K562 (cell line): ENCODE results near the gene SDCCAG8. TPM values are rescaled to one million over a fixed set of nuclear protein-coding genes. Genes with fewer than 3 reads are reported as not detected.

Experiments
- ARNT ChIP-seq, 2 experiments: fragments of 450-650 bp; IDR thresholded peaks; 2 replicates each; pipeline ENCODE4 v1.6.1; 2016; ENCODE audit warnings: mild to moderate bottlenecking in 1 of 2
- ATF7 ChIP-seq: fragments of 450-650 bp; IDR thresholded peaks from 2 replicates; pipeline ENCODE4 v1.7.1; 2014; ENCODE audit warnings: mild to moderate bottlenecking, moderate library complexity
- BACH1 ChIP-seq: fragments of 200-800 bp; sonication (Bioruptor generic); IDR thresholded peaks from 2 replicates; pipeline ENCODE4 v1.6.1; 2016; ENCODE audit warnings: missing genetic modification characterization, missing compliant biosample characterization
- BRD4 ChIP-seq: fragments of 200-600 bp; sonication (generic); IDR thresholded peaks from 2 replicates; pipeline ENCODE4 v1.6.1; 2017; ENCODE audit warnings: inconsistent platforms
- CAMTA2 ChIP-seq: fragments of 250-450 bp; sonication (Bioruptor Pico); conservative IDR thresholded peaks from 2 replicates; pipeline ENCODE4 v1.5.1; 2022
- HSF4 ChIP-seq: fragments of 250-450 bp; sonication (Bioruptor Pico); IDR thresholded peaks from 2 replicates; pipeline ENCODE4 v2.1.2; 2022; ENCODE audit warnings: mild to moderate bottlenecking, moderate library complexity, borderline replicate concordance
- JUN ChIP-seq, 2 experiments: sonication (generic) in 1 of 2; formaldehyde crosslinking in 1 of 2; IDR thresholded peaks; 2 replicates each; pipeline versions ENCODE4 v1.6.1 to v1.8.0; 2012 to 2022; ENCODE audit warnings: borderline replicate concordance in 2 of 2, mild to moderate bottlenecking in 2 of 2, improper control_type of control experiment in 1 of 2, low read depth in 1 of 2, low read length in 1 of 2, missing genetic modification reagents in 1 of 2
- NEUROD1 ChIP-seq: fragments of 150-350 bp; IDR thresholded peaks from 2 replicates; pipeline ENCODE4 v1.6.1; 2014; ENCODE audit warnings: borderline replicate concordance, low read length, low read depth; ENCODE audit not compliant: partially characterized antibody
- PTTG1 ChIP-seq: fragments of 450-650 bp; IDR thresholded peaks from 2 replicates; pipeline ENCODE4 v1.6.1; 2016; ENCODE audit warnings: low read depth, mild to moderate bottlenecking, missing genetic modification characterization, missing compliant biosample characterization
- RBM25 ChIP-seq: fragments of 200-400 bp; formaldehyde crosslinking; IDR thresholded peaks from 2 replicates; pipeline ENCODE4 v1.6.1; 2018; ENCODE audit warnings: low read length, low read depth, moderate library complexity; ENCODE audit not compliant: severe bottlenecking
- SUPT5H ChIP-seq: fragments of 450-650 bp; IDR thresholded peaks from 2 replicates; pipeline ENCODE4 v1.6.1; 2016
- TAF9B ChIP-seq: fragments of 450-650 bp; IDR thresholded peaks from 2 replicates; pipeline ENCODE4 v1.6.1; 2018; ENCODE audit warnings: mild to moderate bottlenecking; ENCODE audit not compliant: partially characterized antibody
- U2AF2 ChIP-seq: fragments of 200-400 bp; formaldehyde crosslinking; optimal IDR thresholded peaks from 2 replicates; pipeline ENCODE3; 2017; ENCODE audit warnings: low read depth, mild to moderate bottlenecking, low read length
- ZEB2 ChIP-seq: fragments of 450-650 bp; IDR thresholded peaks from 2 replicates; pipeline ENCODE4 v1.6.1; 2016
- ZNF174 ChIP-seq: fragments of 250-450 bp; sonication (Bioruptor Pico); IDR thresholded peaks from 2 replicates; pipeline ENCODE4 v1.4.0; 2020; ENCODE audit warnings: mild to moderate bottlenecking
- ZNF75A ChIP-seq: fragments of 450-650 bp; formaldehyde crosslinking; IDR thresholded peaks from 2 replicates; pipeline ENCODE4 v1.4.0; 2020; ENCODE audit warnings: mild to moderate bottlenecking
- ZNF778 ChIP-seq: fragments of 450-650 bp; formaldehyde crosslinking; IDR thresholded peaks from 2 replicates; pipeline ENCODE4 v1.4.0; 2020; ENCODE audit warnings: mild to moderate bottlenecking, moderate library complexity
- ZNF830 ChIP-seq: fragments of 250-450 bp; sonication (Bioruptor Pico); IDR thresholded peaks from 2 replicates; pipeline ENCODE4 v1.5.0; 2021; ENCODE audit warnings: mild to moderate bottlenecking
- polyA plus RNA-seq, 8 experiments: library from polyadenylated mRNA; depleted of rRNA in 4 of 8; stranded (reverse) in 5 of 8; unstranded in 3 of 8; fragments of >200 nt; fragmentation: Nextera tagmentation in 2 of 8; fragmentation: Illumina TruSeq in 1 of 8; extraction: Ambion mirVana in 2 of 8; extraction: Trizol in 1 of 8; gene quantifications; 2 replicates each; pipeline versions ENCODE4 v1.2.1 to v1.2.3, GENCODE V29; 2011 to 2014; ENCODE audit warnings: inconsistent platforms in 1 of 8, missing spikeins in 1 of 8
- total RNA-seq, 7 experiments: library from RNA; depleted of rRNA in 6 of 7; stranded (reverse); fragments of >200 nt in 6 of 7; fragmentation: Illumina TruSeq in 2 of 7; extraction: Trizol in 2 of 7; gene quantifications; 2 replicates each; pipeline versions ENCODE4 v1.2.1 to v1.2.3, GENCODE V29; 2011 to 2021; ENCODE audit warnings: low replicate concordance in 1 of 7
- TF ChIP-seq, protein P1 (sequence below): fragments of 250-450 bp; sonication (Bioruptor Pico); IDR thresholded peaks from 2 replicates; pipeline ENCODE4 v1.9.0; 2021; ENCODE audit warnings: mild to moderate bottlenecking
- TF ChIP-seq, protein P2 (sequence below), 2 experiments: fragments of 450-650 bp in 1 of 2; sonication (generic) in 1 of 2; formaldehyde crosslinking in 1 of 2; IDR thresholded peaks in 1 of 2; conservative IDR thresholded peaks in 1 of 2; 2 replicates each; pipeline versions ENCODE4 v1.6.1 to v1.8.1; 2016 to 2023; ENCODE audit warnings: mild to moderate bottlenecking in 2 of 2, moderate library complexity in 2 of 2, inconsistent platforms in 1 of 2, missing genetic modification reagents in 1 of 2
- TF ChIP-seq, protein P3 (sequence below): fragments of 450-650 bp; IDR thresholded peaks from 2 replicates; pipeline ENCODE4 v1.6.1; 2017; ENCODE audit warnings: antibody characterized with exemption
- TF ChIP-seq, protein P4 (sequence below): IDR thresholded peaks from 2 replicates; pipeline ENCODE4 v1.6.1; 2011; ENCODE audit warnings: borderline replicate concordance, low read depth, mild to moderate bottlenecking, moderate library complexity, low read length; ENCODE audit not compliant: insufficient read depth, poor library complexity, severe bottlenecking
- TF ChIP-seq, protein P5 (sequence below): fragments of 250-450 bp; sonication (Bioruptor Pico); IDR thresholded peaks from 2 replicates; pipeline ENCODE4 v1.5.0; 2021

Gene SDCCAG8
- total and polyA plus RNA-seq, 9 of the 15 experiments (the other 6 are each of a cell fraction or from before 2014, with no cell fraction given) = 17.9 to 36.7 (median 25.4) TPM

DNA sequence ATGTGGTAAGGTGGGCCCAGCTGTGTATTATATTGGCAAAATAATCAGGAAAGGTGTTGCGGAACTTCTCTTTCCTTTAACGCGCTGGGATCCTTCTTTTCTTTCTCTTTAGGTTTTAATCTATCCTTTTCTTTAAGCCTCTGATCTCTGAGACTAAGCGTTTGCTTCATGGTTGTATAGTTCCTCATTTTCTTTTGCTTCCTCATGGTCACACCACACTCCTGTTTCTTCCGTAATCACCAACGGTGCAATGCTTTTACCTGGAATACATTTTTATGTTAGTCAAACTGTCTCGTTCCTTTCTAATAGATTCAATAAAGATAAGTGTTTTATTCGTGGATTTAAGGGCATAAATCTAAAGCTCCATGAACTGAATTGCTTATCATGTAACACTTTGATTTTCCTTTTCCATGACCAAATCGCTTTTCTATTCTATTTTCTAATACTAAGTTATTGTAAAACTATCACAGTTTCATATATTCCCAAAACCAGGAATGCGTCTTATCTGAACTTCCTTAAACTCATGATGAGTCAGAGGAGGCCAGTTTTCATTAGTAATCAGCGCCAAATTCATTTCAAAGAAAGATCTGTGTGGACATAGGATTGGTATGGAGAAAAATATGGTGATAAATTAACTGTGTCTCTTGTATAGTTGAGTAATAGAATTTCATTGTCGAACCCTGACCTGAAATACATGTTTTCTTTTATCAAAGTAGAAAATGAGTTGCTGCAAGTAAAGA lies 12.2 kb downstream of the SDCCAG8 start (continued):
- TF ChIP-seq BACH1 (no peak), ZNF75A (CRISPR knock-in tag) (peak; percentile 27; the same call in 1 of the 2 replicates), HSF4 (CRISPR knock-in tag) (no peak), ZNF174 (CRISPR knock-in tag) (no peak), ZNF778 (CRISPR knock-in tag) (no peak), JUN (IDR thresholded peaks at IDR 0.05; ENCODE audit: borderline replicate concordance, low read depth, low read length) (no peak), JUN (CRISPR knock-in tag; IDR thresholded peaks at IDR 0.05; ENCODE audit: borderline replicate concordance) (no peak), U2AF2 (no peak), RBM25 (no peak), BRD4 (peak; percentile 5; the same call in 1 of the 2 replicates), NEUROD1 (no peak), ZNF830 (no peak), ATF7 (no peak), TAF9B (no peak), SUPT5H (no peak), ARNT (IDR thresholded peaks at IDR 0.05) (no peak), PTTG1 (tag) (no peak), ZEB2 (0 out of 2 replicates have a peak, but pooled peaks have one; percentile 33), CAMTA2 (CRISPR knock-in tag) (no peak)
- TF ChIP-seq, protein P1, sequence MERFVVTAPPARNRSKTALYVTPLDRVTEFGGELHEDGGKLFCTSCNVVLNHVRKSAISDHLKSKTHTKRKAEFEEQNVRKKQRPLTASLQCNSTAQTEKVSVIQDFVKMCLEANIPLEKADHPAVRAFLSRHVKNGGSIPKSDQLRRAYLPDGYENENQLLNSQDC = no peak
- TF ChIP-seq, protein P2, sequence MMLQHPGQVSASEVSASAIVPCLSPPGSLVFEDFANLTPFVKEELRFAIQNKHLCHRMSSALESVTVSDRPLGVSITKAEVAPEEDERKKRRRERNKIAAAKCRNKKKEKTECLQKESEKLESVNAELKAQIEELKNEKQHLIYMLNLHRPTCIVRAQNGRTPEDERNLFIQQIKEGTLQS (IDR thresholded peaks at IDR 0.05) = peak; percentile 79
- TF ChIP-seq, protein P2 (CRISPR knock-in tag; conservative IDR thresholded peaks at IDR 0.05) = no peak
- TF ChIP-seq, protein P3, sequence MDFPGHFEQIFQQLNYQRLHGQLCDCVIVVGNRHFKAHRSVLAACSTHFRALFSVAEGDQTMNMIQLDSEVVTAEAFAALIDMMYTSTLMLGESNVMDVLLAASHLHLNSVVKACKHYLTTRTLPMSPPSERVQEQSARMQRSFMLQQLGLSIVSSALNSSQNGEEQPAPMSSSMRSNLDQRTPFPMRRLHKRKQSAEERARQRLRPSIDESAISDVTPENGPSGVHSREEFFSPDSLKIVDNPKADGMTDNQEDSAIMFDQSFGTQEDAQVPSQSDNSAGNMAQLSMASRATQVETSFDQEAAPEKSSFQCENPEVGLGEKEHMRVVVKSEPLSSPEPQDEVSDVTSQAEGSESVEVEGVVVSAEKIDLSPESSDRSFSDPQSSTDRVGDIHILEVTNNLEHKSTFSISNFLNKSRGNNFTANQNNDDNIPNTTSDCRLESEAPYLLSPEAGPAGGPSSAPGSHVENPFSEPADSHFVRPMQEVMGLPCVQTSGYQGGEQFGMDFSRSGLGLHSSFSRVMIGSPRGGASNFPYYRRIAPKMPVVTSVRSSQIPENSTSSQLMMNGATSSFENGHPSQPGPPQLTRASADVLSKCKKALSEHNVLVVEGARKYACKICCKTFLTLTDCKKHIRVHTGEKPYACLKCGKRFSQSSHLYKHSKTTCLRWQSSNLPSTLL = no peak
- TF ChIP-seq, protein P4, sequence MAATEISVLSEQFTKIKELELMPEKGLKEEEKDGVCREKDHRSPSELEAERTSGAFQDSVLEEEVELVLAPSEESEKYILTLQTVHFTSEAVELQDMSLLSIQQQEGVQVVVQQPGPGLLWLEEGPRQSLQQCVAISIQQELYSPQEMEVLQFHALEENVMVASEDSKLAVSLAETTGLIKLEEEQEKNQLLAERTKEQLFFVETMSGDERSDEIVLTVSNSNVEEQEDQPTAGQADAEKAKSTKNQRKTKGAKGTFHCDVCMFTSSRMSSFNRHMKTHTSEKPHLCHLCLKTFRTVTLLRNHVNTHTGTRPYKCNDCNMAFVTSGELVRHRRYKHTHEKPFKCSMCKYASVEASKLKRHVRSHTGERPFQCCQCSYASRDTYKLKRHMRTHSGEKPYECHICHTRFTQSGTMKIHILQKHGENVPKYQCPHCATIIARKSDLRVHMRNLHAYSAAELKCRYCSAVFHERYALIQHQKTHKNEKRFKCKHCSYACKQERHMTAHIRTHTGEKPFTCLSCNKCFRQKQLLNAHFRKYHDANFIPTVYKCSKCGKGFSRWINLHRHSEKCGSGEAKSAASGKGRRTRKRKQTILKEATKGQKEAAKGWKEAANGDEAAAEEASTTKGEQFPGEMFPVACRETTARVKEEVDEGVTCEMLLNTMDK = no peak
- TF ChIP-seq, protein P5, sequence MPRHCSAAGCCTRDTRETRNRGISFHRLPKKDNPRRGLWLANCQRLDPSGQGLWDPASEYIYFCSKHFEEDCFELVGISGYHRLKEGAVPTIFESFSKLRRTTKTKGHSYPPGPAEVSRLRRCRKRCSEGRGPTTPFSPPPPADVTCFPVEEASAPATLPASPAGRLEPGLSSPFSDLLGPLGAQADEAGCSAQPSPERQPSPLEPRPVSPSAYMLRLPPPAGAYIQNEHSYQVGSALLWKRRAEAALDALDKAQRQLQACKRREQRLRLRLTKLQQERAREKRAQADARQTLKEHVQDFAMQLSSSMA (CRISPR knock-in tag) = no peak
